GM12892 (cell line): ENCODE results near the gene GABRB3.

Experiments used
- DNase-seq: peaks from one replicate; pipeline ENCODE4 v3.0.0; 2011; ENCODE audit not compliant: insufficient read length
- FAIRE-seq: peaks from 2 replicates; lab custom pipeline; 2011; peaks lifted over from hg19 to GRCh38; lab: Jason Lieb, UNC
- POLR2A ChIP-seq: IDR thresholded peaks from 2 replicates; pipeline ENCODE4 v1.6.1; 2011; ENCODE audit warnings: low read depth, low read length, control low read depth
- POLR2AphosphoS5 ChIP-seq: IDR thresholded peaks from 2 replicates; pipeline ENCODE4 v1.6.1; 2011; ENCODE audit warnings: low read depth, low read length, control low read depth
- TAF1 ChIP-seq: IDR thresholded peaks from 2 replicates; pipeline ENCODE4 v1.6.1; 2011; ENCODE audit warnings: low read depth, mild to moderate bottlenecking, control low read depth, low read length, borderline replicate concordance

Gene GABRB3

GRCh38 chr15:26565542-26565941 lies 207.3 kb downstream of the GABRB3 start:
- DNase-seq = no peak
- no peak for FAIRE-seq
- TF ChIP-seq POLR2A = no peak
- no peak for TF ChIP-seq POLR2AphosphoS5
- no peak for TF ChIP-seq TAF1

DNA sequence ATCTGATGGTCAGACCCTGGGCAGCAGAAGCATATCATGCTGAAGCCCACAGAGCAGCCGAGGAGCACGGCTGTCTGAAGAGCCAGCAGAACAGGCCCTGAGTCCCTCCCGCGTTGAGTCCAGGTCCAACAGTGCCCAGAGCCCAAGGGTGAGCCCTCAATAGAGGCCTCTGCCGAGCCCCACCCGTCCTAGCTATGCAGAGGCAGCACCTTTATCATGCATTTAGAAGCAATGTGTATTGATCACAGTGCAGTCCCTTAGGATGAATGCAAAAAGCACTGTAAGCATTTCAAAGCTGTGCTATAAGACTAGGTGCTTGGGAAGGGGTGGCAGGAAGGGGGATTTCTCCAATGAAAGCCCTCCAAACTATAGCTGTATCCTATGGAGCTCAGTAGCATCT lies 208.5 kb downstream of the GABRB3 start:
- TF ChIP-seq POLR2A (no peak), TAF1 (no peak), POLR2AphosphoS5 (no peak)
- FAIRE-seq (no peak), DNase-seq (no peak)

- DNase-seq (no peak), FAIRE-seq (no peak)
- TF ChIP-seq TAF1 = no peak
- no peak for TF ChIP-seq POLR2A
- TF ChIP-seq POLR2AphosphoS5 = no peak
Observed at GRCh38 chr15:26562336-26562735, 210.5 kb downstream of the GABRB3 start.

DNA sequence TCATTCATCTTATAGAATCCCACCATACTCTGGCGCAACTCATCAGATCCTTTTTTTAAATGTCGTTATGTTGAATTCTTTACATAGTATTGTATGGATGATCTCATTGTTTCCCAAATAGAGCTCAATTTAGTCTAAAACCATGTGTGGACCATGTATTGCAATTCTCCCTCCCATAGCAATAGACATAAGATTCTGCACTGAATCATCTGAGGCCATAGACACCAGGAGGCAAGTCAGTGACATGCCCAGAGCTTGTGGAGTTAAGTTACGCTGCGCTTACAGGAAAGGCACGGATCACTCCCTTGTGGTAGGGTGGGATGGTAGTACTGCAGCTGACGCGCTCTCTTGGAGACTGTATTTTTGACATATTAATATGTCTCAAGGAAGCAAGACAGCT lies 211.0 kb downstream of the GABRB3 start:
- no peak for DNase-seq
- no peak for FAIRE-seq
- TF ChIP-seq POLR2A (no peak), POLR2AphosphoS5 (no peak), TAF1 (no peak)

- no peak for FAIRE-seq
- no peak for DNase-seq
- TF ChIP-seq POLR2A (no peak), POLR2AphosphoS5 (no peak), TAF1 (no peak)
Observed at GRCh38 chr15:26561130-26561529, 211.7 kb downstream of the GABRB3 start.

- FAIRE-seq (no peak), DNase-seq (no peak)
- TF ChIP-seq POLR2AphosphoS5 (no peak), TAF1 (no peak), POLR2A (no peak)
Observed at GRCh38 chr15:26555898-26556297, 217.0 kb downstream of the GABRB3 start.

DNA sequence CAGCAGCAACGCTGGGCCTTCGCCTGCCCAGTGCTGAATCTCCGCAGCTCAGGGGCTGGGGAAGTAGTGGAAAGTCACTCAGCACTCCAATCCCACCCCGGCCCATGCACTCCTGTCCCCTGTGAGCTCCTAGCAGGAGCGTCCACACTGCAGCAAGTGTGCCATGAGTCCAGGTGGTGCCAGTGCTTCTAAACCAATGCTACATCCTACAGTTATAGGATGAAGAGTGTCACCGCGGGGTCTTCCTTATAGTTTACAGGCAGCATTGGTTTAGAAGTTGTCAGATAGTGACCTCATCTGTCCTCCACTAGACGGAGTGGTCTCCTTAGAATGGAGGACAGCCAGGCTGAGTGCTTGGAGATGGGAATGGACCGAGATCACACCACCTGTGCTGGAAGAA lies 221.4 kb downstream of the GABRB3 start:
- DNase-seq = no peak
- TF ChIP-seq TAF1 (no peak), POLR2A (no peak), POLR2AphosphoS5 (no peak)
- no peak for FAIRE-seq

DNA sequence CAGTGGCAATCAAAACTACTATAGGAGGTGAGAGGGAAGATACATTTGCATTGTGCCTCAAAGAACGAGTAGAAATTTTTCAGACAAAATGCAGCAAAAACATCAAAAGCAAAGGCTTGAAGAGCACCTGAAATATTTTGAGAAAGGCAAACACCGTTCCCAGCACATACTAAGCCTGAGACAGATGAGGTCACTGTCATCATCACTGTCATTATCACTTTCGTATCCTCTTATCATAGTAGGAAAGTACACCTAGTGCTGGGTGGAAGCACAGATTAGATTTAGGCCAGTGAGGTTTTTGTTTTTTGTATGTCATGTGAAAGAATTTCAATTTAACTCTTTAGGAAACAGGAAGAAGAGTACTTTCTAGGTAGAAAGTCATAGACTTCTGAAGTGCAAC lies 222.0 kb downstream of the GABRB3 start:
- TF ChIP-seq POLR2A (no peak), POLR2AphosphoS5 (no peak), TAF1 (no peak)
- DNase-seq = no peak
- no peak for FAIRE-seq

DNA sequence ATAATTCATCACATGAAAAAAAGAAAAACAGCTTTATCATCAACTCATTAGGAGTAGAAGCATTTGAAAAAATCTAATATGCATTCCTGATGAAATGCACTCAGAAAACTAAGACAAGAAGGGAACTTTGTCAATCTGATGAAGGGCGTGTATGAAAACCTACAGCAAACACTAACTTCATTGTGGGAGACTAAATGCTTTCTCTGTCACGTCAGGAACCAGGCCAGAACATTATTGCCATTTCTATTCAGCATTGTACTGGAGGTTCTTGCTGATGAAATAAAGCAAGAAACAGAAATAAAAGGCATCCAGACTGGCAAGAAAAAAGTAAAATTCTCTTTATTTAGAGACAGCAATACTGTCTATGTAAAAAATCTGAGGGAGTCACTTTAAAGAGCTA lies 235.2 kb downstream of the GABRB3 start:
- DNase-seq (no peak), FAIRE-seq (no peak)
- TF ChIP-seq TAF1 (no peak), POLR2AphosphoS5 (no peak), POLR2A (no peak)

DNA sequence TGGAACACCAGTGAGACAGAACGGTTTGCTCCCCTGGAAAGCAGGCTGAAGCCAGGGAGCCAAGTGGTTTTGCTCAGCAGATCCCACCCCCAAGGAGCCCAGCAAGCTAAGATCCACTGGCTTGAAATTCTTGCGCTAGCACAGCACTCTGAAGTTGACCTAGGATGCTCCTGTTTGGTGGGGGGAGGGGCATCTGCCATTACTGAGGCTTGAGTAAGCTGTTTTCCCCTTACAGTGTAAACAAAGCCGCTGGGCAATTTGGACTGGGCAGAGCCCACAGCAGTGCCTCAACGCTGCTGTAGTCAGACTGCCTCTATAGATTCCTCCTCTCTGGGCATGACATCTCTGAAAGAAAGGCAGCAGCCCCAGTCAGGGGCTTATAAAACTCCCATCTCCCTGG lies 241.4 kb downstream of the GABRB3 start:
- FAIRE-seq = no peak
- no peak for DNase-seq
- TF ChIP-seq POLR2AphosphoS5 (no peak), TAF1 (no peak), POLR2A (no peak)

DNA sequence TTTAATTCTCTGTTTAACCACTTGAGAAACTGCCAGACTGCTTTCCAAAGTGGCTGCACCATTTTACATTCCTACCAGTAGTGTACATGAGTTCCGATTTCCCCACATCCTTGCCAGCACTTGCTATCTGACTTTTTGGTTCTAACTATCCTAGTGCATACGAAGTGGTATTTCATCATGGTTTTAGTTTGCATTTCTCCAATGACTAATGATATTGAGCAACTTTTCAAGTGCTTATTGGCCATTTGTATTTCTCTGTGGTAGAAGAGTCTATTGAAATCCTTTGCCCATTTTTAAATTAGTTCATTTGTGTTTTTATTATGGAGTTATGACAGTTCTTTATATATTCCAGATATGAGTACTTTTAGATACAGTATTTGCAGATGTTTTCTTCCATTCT lies 247.8 kb downstream of the GABRB3 start:
- FAIRE-seq (no peak), DNase-seq (no peak)
- TF ChIP-seq POLR2AphosphoS5 (no peak), TAF1 (no peak), POLR2A (no peak)

DNA sequence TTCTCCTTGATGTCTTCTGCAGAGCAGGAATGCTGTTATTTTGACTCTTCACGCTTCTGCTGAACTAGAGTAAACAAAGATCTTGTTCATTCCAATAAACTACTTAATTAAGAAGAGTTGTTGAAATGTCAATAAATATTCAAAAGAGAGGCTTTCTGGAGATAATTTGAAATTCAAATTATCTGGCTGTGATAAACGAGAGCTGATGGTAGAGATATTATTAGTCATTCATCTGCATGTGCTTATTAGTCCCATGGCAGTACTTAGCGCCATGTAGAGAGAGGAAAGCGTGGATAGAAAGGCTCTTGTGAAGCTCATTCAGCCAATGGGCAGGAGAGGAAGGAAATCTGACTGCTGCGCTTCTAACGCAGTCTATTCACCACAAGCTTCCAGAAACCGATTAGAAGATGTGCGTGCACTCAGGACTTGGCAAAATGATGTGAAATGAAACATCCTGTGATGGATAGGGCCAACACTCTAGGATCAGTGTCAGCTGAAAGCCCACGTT lies 251.1 kb downstream of the GABRB3 start:
- DNase-seq (no peak), FAIRE-seq (no peak)
- TF ChIP-seq POLR2A (no peak), POLR2AphosphoS5 (no peak), TAF1 (no peak)
